T-cell (primary cell): ENCODE measurements around the gene RAX2. TPM values are rescaled to one million over a fixed set of nuclear protein-coding genes. Genes with fewer than 3 reads are reported as not detected.

ENCODE experiments used
- ATAC-seq, 4 experiments: fragments of 200-7000 bp in 3 of 4; fragments of 150-1000 bp in 1 of 4; cut with Tn5 transposase; replicated peaks in 1 of 4; 1 replicate in 3 of 4; 2 replicates in 1 of 4; pipeline ENCODE4 v1.10.0; 2021; ENCODE audit warnings: moderate library complexity in 3 of 4, mild to moderate bottlenecking in 2 of 4, moderate number of reproducible peaks in 1 of 4
- CTCF ChIA-PET, 2 donors: fragments of 300-600 bp; sonication (Branson Sonifier 250); formaldehyde crosslinking; loops; one replicate each; lab custom pipeline; 2022; ENCODE audit warnings: antibody characterized with exemption in 2 of 2; lab: Charles Lee
- POLR2A ChIA-PET, 2 donors: fragments of 300-600 bp; sonication (Branson Sonifier 250); formaldehyde crosslinking; loops; one replicate each; lab custom pipeline; 2022; ENCODE audit warnings: antibody characterized with exemption in 2 of 2; lab: Charles Lee
- DNase-seq, 35 experiments: peaks; one replicate each; pipeline versions ENCODE4 v3.0.0 to v3.0.0-alpha.2; 2013 to 2023
- H3K27ac ChIP-seq: one replicate; pipeline ENCODE4 v1.5.1; 2013; ENCODE audit warnings: low read length
- H3K27me3 ChIP-seq, 2 experiments: replicated peaks in 1 of 2; 1 replicate in 1 of 2; 2 replicates in 1 of 2; pipeline versions ENCODE4 v1.6.1 to v1.7.0; 2013; ENCODE audit warnings: low read length in 1 of 2, mixed read lengths in 1 of 2; ENCODE audit not compliant: control insufficient read depth in 2 of 2, insufficient read depth in 2 of 2; ENCODE audit errors: extremely low read depth in 1 of 2
- H3K36me3 ChIP-seq, 2 donors: 1 replicate in 1 of 2; 2 replicates in 1 of 2; pipeline versions ENCODE4 v1.6.1 to v1.7.0; 2013; ENCODE audit warnings: low read length in 1 of 2; ENCODE audit not compliant: control insufficient read depth in 2 of 2, insufficient read depth in 1 of 2; ENCODE audit errors: extremely low read depth in 1 of 2
- H3K4me1 ChIP-seq, 2 experiments: 1 replicate in 1 of 2; 2 replicates in 1 of 2; pipeline versions ENCODE4 v1.6.1 to v1.7.0; 2013; ENCODE audit warnings: low read length in 2 of 2, mixed read lengths in 1 of 2; ENCODE audit not compliant: insufficient read depth in 2 of 2, control insufficient read depth in 1 of 2; ENCODE audit errors: extremely low read depth in 1 of 2
- H3K4me3 ChIP-seq, 2 donors: 1 replicate in 1 of 2; 2 replicates in 1 of 2; pipeline versions ENCODE4 v1.5.1 to v1.7.0; 2013; ENCODE audit warnings: mild to moderate bottlenecking in 2 of 2, low read length in 1 of 2, moderate library complexity in 1 of 2; ENCODE audit not compliant: control insufficient read depth in 1 of 2; ENCODE audit errors: extremely low read depth in 1 of 2
- H3K9me3 ChIP-seq: 2 replicates; pipeline ENCODE4 v1.7.0; 2013
- H3K27ac Mint-ChIP-seq, 2 donors: one replicate each; pipeline ENCODE4 v1.8.0; 2020 to 2021; ENCODE audit warnings: mild to moderate bottlenecking in 2 of 2, mixed read lengths in 2 of 2
- H3K27me3 Mint-ChIP-seq, 2 donors: one replicate each; pipeline ENCODE4 v1.8.0; 2021 to 2022; ENCODE audit warnings: mixed read lengths in 2 of 2
- H3K36me3 Mint-ChIP-seq: one replicate; pipeline ENCODE4 v1.8.0; 2021; ENCODE audit warnings: mixed read lengths
- H3K4me1 Mint-ChIP-seq, 3 donors: one replicate each; pipeline ENCODE4 v1.8.0; 2020 to 2022; ENCODE audit warnings: mixed read lengths in 3 of 3, mild to moderate bottlenecking in 1 of 3
- H3K4me3 Mint-ChIP-seq, 3 donors: one replicate each; pipeline ENCODE4 v1.8.0; 2020 to 2022; ENCODE audit warnings: mild to moderate bottlenecking in 3 of 3, mixed read lengths in 3 of 3, moderate library complexity in 3 of 3
- H3K9me3 Mint-ChIP-seq, 3 donors: one replicate each; pipeline ENCODE4 v1.8.0; 2020 to 2022; ENCODE audit warnings: mixed read lengths in 3 of 3
- WGBS: methylation state at CpG from one replicate; pipeline ENCODE4 v1.1.5; 2013; ENCODE audit warnings: missing lambda C conversion rate; ENCODE audit not compliant: insufficient coverage; 5-methylcytosine and 5-hydroxymethylcytosine counted together
- total RNA-seq, 35 experiments: library from RNA in 6 of 35; stranded (reverse) in 6 of 35; fragments of 120-200 nt in 1 of 35; gene quantifications; one replicate each; pipeline versions ENCODE4 v1.2.1 to v1.2.4 and lab custom pipeline; 2013 to 2026

Gene RAX2
- total RNA-seq, 5 donors from 2014 or later (not counting 1 experiment from before 2014, with no cell fraction given): not detected

GRCh38 chr19:3770136-3770999 is 1.7 kb downstream of the RAX2 start:
- Mint-ChIP-seq H3K4me3 (no peak overlapping the region), H3K9me3 (no peaks in the 10 kb centered on the region), H3K27me3 (no peaks in the 10 kb centered on the region), H3K4me1 (peaks cover 9 to 17% (median 12%) of the 10 kb centered on the region in 3 donors), H3K36me3 (peaks cover 16% of the 10 kb centered on the region), H3K27ac (no peak overlapping the region)
- DNase-seq (no peak), ATAC-seq (peak in 1 of 4 experiments; percentile 14)
- ChIA-PET CTCF (no interaction called here), POLR2A (interaction anchor here in 1 of 2 donors (0.5 kb wide), 1 partner anchor 1534 kb away, joined by 7 read pairs; the partner anchor contains the start of gene PLEKHJ1)
- Histone ChIP-seq H3K4me3 (no peak overlapping the region), H3K9me3 (no peaks in the 10 kb centered on the region), H3K4me1 (peaks cover 0 to 14% of the 10 kb centered on the region in 2 experiments), H3K27ac (no peak overlapping the region), H3K36me3 (peaks cover 12 to 36% of the 10 kb centered on the region in 2 donors), H3K27me3 (no peaks in the 10 kb centered on the region)
- WGBS: 93% methylated on average over 40 of the region's 53 CpGs

GRCh38 chr19:3769494-3769893 is 2.5 kb downstream of the RAX2 start:
- no peak for DNase-seq
- H3K9me3 ChIP-seq: no peaks in the 10 kb centered on the region
- no peaks in the 10 kb centered on the region for H3K27me3 ChIP-seq
- peaks cover 0 to 19% of the 10 kb centered on the region in 2 experiments for H3K4me1 ChIP-seq
- Mint-ChIP-seq H3K4me1 (peaks cover 9 to 15% (median 12%) of the 10 kb centered on the region in 3 donors), H3K9me3 (no peaks in the 10 kb centered on the region), H3K36me3 (peaks cover 16% of the 10 kb centered on the region), H3K27ac (no peak overlapping the region), H3K27me3 (no peaks in the 10 kb centered on the region), H3K4me3 (no peak overlapping the region)
- H3K36me3 ChIP-seq: peaks cover 12 to 42% of the 10 kb centered on the region in 2 donors
- POLR2A ChIA-PET: interaction anchor here in 1 of 2 donors (0.5 to 0.6 kb wide), 2 partner anchors 165 to 1533 kb away, joined by 3 to 7 read pairs; partner anchors contain the start of gene PLEKHJ1
- H3K4me3 ChIP-seq: no peak overlapping the region
- CTCF ChIA-PET: no interaction called here
- no peak overlapping the region for H3K27ac ChIP-seq
- WGBS: 94% methylated on average over 16 of the region's 17 CpGs
- no peak for ATAC-seq

GRCh38 chr19:3768748-3769099 is 3.3 kb downstream of the RAX2 start:
- CTCF ChIA-PET: no interaction called here
- no peak for DNase-seq
- peaks cover 9 to 12% (median 10%) of the 10 kb centered on the region in 3 donors for H3K4me1 Mint-ChIP-seq
- Histone ChIP-seq H3K36me3 (peaks cover 12 to 42% of the 10 kb centered on the region in 2 donors), H3K27me3 (no peaks in the 10 kb centered on the region), H3K4me1 (peaks cover 0 to 21% of the 10 kb centered on the region in 2 experiments), H3K27ac (no peak overlapping the region), H3K4me3 (no peak overlapping the region), H3K9me3 (no peaks in the 10 kb centered on the region)
- ATAC-seq: no peak
- no peak overlapping the region for H3K4me3 Mint-ChIP-seq
- no peaks in the 10 kb centered on the region for H3K27me3 Mint-ChIP-seq
- POLR2A ChIA-PET: interaction anchor here in 1 of 2 donors (0.6 kb wide), 1 partner anchor 164 kb away, joined by 3 read pairs; no protein-coding TSS in a partner anchor
- H3K9me3 Mint-ChIP-seq: no peaks in the 10 kb centered on the region
- peaks cover 16% of the 10 kb centered on the region for H3K36me3 Mint-ChIP-seq
- H3K27ac Mint-ChIP-seq: peak overlapping the region in 1 of 2 donors; percentile 76
- 78% methylated on average over 4 of the region's 7 CpGs for WGBS

- Histone ChIP-seq H3K27me3 (no peaks in the 10 kb centered on the region), H3K36me3 (peaks cover 12 to 42% of the 10 kb centered on the region in 2 donors), H3K4me1 (peaks cover 2 to 25% of the 10 kb centered on the region in 2 experiments), H3K27ac (no peak overlapping the region), H3K9me3 (no peaks in the 10 kb centered on the region), H3K4me3 (no peak overlapping the region)
- Mint-ChIP-seq H3K27me3 (no peaks in the 10 kb centered on the region), H3K9me3 (no peaks in the 10 kb centered on the region), H3K27ac (no peak overlapping the region), H3K4me1 (peaks cover 11 to 14% (median 12%) of the 10 kb centered on the region in 3 donors), H3K36me3 (peaks cover 16% of the 10 kb centered on the region), H3K4me3 (no peak overlapping the region)
- ChIA-PET CTCF (no interaction called here), POLR2A (no interaction called here)
- WGBS: 94% methylated on average over 5 of the region's 25 CpGs
- ATAC-seq (no peak), DNase-seq (no peak)
Measured at GRCh38 chr19:3768015-3768747, 3.8 kb downstream of the RAX2 start.

GRCh38 chr19:3767050-3767449 is 5.0 kb downstream of the RAX2 start:
- no peaks in the 10 kb centered on the region for H3K9me3 ChIP-seq
- CTCF ChIA-PET: no interaction called here
- Mint-ChIP-seq H3K36me3 (peaks cover 16% of the 10 kb centered on the region), H3K27me3 (no peaks in the 10 kb centered on the region), H3K4me1 (peaks cover 19 to 23% (median 22%) of the 10 kb centered on the region in 3 donors), H3K9me3 (no peaks in the 10 kb centered on the region), H3K4me3 (no peak overlapping the region), H3K27ac (no peak overlapping the region)
- DNase-seq: no peak
- no peak overlapping the region for H3K27ac ChIP-seq
- H3K36me3 ChIP-seq: peaks cover 12 to 42% of the 10 kb centered on the region in 2 donors
- H3K4me1 ChIP-seq: peaks cover 4 to 29% of the 10 kb centered on the region in 2 experiments
- H3K4me3 ChIP-seq: no peak overlapping the region
- no peak for ATAC-seq
- no peaks in the 10 kb centered on the region for H3K27me3 ChIP-seq
- POLR2A ChIA-PET: interaction anchor here in 1 of 2 donors (0.6 kb wide), 1 partner anchor 56 kb away, joined by 3 read pairs; no protein-coding TSS in a partner anchor
- WGBS: 92% methylated on average over 23 of the region's 23 CpGs

GRCh38 chr19:3766520-3766919 is 5.5 kb downstream of the RAX2 start:
- Histone ChIP-seq H3K36me3 (peaks cover 12 to 42% of the 10 kb centered on the region in 2 donors), H3K4me3 (no peak overlapping the region), H3K4me1 (peaks cover 6 to 34% of the 10 kb centered on the region in 2 experiments), H3K27ac (no peak overlapping the region), H3K9me3 (no peaks in the 10 kb centered on the region), H3K27me3 (no peaks in the 10 kb centered on the region)
- Mint-ChIP-seq H3K9me3 (no peaks in the 10 kb centered on the region), H3K36me3 (peaks cover 16% of the 10 kb centered on the region), H3K27me3 (no peaks in the 10 kb centered on the region), H3K4me3 (peak overlapping the region in 1 of 3 donors; percentile 40), H3K27ac (peak overlapping the region in 1 of 2 donors; percentile 84), H3K4me1 (peaks cover 24 to 28% (median 27%) of the 10 kb centered on the region in 3 donors)
- ChIA-PET POLR2A (no interaction called here), CTCF (interaction anchor here in 1 of 2 donors (0.7 kb wide), 1 partner anchor 472 kb away, joined by 3 read pairs; no protein-coding TSS in a partner anchor)
- ATAC-seq (no peak), DNase-seq (no peak)
- WGBS: 40% methylated on average over 7 of the region's 7 CpGs
